Measurements from ENCODE around the gene MAPK13. TPM values are rescaled to one million over a fixed set of nuclear protein-coding genes. Genes with fewer than 3 reads are reported as not detected.

MAPK13 gene
- total and polyA plus RNA-seq, 4 donors: 2.2 to 20.3 (median 11.5) TPM

- Histone ChIP-seq H3K36me3 (ENCODE audit: control insufficient read depth in 1 of 2, insufficient read depth in 2 of 2, low read length in 1 of 2) (no peaks in the 10 kb centered on the region), H3K9me3 (ENCODE audit: control insufficient read depth, low read length) (no peaks in the 10 kb centered on the region), H3K27ac (ENCODE audit: low read depth in 1 of 2, low read length in 2 of 2) (no peak overlapping the region), H3K27me3 (ENCODE audit: control insufficient read depth in 1 of 2, insufficient read depth in 2 of 2, low read length in 1 of 2) (no peaks in the 10 kb centered on the region), H3K4me1 (ENCODE audit: control insufficient read depth in 1 of 2, insufficient read depth in 2 of 2, low read length in 2 of 2) (no peaks in the 10 kb centered on the region), H3K4me3 (ENCODE audit: low read length in 2 of 2) (no peak overlapping the region)
- 53 to 75% methylated on average over 2 of the region's 2 CpGs for WGBS, 2 donors
- intact Hi-C loops (cut with DNase I): no loop called here
- ATAC-seq (ENCODE audit: low FRiP score): no peak
- no peak for DNase-seq
Measured at GRCh38 chr6:36136034-36136433, 5.7 kb downstream of the MAPK13 start.

- intact Hi-C loops (cut with DNase I): no loop called here
- ATAC-seq (ENCODE audit: low FRiP score): no peak
- no peak for DNase-seq
- H3K27me3 ChIP-seq (ENCODE audit: control insufficient read depth in 1 of 2, insufficient read depth in 2 of 2, low read length in 1 of 2): no peaks in the 10 kb centered on the region
- H3K4me1 ChIP-seq (ENCODE audit: control insufficient read depth in 1 of 2, insufficient read depth in 2 of 2, low read length in 2 of 2): no peaks in the 10 kb centered on the region
- H3K9me3 ChIP-seq (ENCODE audit: control insufficient read depth, low read length): no peaks in the 10 kb centered on the region
- 96 to 97% methylated on average over 12 of the region's 12 CpGs for WGBS, 2 donors
- H3K4me3 ChIP-seq (ENCODE audit: low read length in 2 of 2): no peak overlapping the region
- no peak overlapping the region for H3K27ac ChIP-seq (ENCODE audit: low read depth in 1 of 2, low read length in 2 of 2)
- H3K36me3 ChIP-seq (ENCODE audit: control insufficient read depth in 1 of 2, insufficient read depth in 2 of 2, low read length in 1 of 2): no peaks in the 10 kb centered on the region
Measured at GRCh38 chr6:36136551-36136950, 6.2 kb downstream of the MAPK13 start.

- 96% methylated on average over 15 of the region's 15 CpGs for WGBS, 2 donors
- Histone ChIP-seq H3K4me1 (ENCODE audit: control insufficient read depth in 1 of 2, insufficient read depth in 2 of 2, low read length in 2 of 2) (no peaks in the 10 kb centered on the region), H3K9me3 (ENCODE audit: control insufficient read depth, low read length) (no peaks in the 10 kb centered on the region), H3K36me3 (ENCODE audit: control insufficient read depth in 1 of 2, insufficient read depth in 2 of 2, low read length in 1 of 2) (no peaks in the 10 kb centered on the region), H3K27ac (ENCODE audit: low read depth in 1 of 2, low read length in 2 of 2) (no peak overlapping the region), H3K4me3 (ENCODE audit: low read length in 2 of 2) (no peak overlapping the region), H3K27me3 (ENCODE audit: control insufficient read depth in 1 of 2, insufficient read depth in 2 of 2, low read length in 1 of 2) (no peaks in the 10 kb centered on the region)
- intact Hi-C loops (cut with DNase I): no loop called here
- DNase-seq (no peak), ATAC-seq (ENCODE audit: low FRiP score) (no peak)
Measured at GRCh38 chr6:36138667-36139066, 8.4 kb downstream of the MAPK13 start.

GRCh38 chr6:36139431-36139830, 9.1 kb downstream of the MAPK13 start:
- no peaks in the 10 kb centered on the region for H3K9me3 ChIP-seq (ENCODE audit: control insufficient read depth, low read length)
- WGBS, 2 donors: 81 to 86% methylated on average over 7 of the region's 7 CpGs
- no peak overlapping the region for H3K27ac ChIP-seq (ENCODE audit: low read depth in 1 of 2, low read length in 2 of 2)
- no peaks in the 10 kb centered on the region for H3K4me1 ChIP-seq (ENCODE audit: control insufficient read depth in 1 of 2, insufficient read depth in 2 of 2, low read length in 2 of 2)
- DNase-seq (no peak), ATAC-seq (ENCODE audit: low FRiP score) (no peak)
- intact Hi-C loops (cut with DNase I): no loop called here
- H3K36me3 ChIP-seq (ENCODE audit: control insufficient read depth in 1 of 2, insufficient read depth in 2 of 2, low read length in 1 of 2): no peaks in the 10 kb centered on the region
- H3K27me3 ChIP-seq (ENCODE audit: control insufficient read depth in 1 of 2, insufficient read depth in 2 of 2, low read length in 1 of 2): no peaks in the 10 kb centered on the region
- H3K4me3 ChIP-seq (ENCODE audit: low read length in 2 of 2): no peak overlapping the region

- Histone ChIP-seq H3K36me3 (ENCODE audit: control insufficient read depth in 1 of 2, insufficient read depth in 2 of 2, low read length in 1 of 2) (no peaks in the 10 kb centered on the region), H3K4me3 (ENCODE audit: low read length in 2 of 2) (no peak overlapping the region), H3K4me1 (ENCODE audit: control insufficient read depth in 1 of 2, insufficient read depth in 2 of 2, low read length in 2 of 2) (no peaks in the 10 kb centered on the region), H3K27ac (ENCODE audit: low read depth in 1 of 2, low read length in 2 of 2) (no peak overlapping the region), H3K9me3 (ENCODE audit: control insufficient read depth, low read length) (no peaks in the 10 kb centered on the region), H3K27me3 (ENCODE audit: control insufficient read depth in 1 of 2, insufficient read depth in 2 of 2, low read length in 1 of 2) (no peaks in the 10 kb centered on the region)
- intact Hi-C loops (cut with DNase I): no loop called here
- no peak for ATAC-seq (ENCODE audit: low FRiP score)
- 46 to 52% methylated on average over 8 of the region's 8 CpGs for WGBS, 2 donors
- DNase-seq: no peak
Measured at GRCh38 chr6:36139991-36140710, 9.8 kb downstream of the MAPK13 start.

- intact Hi-C loops (cut with DNase I): no loop called here
- H3K4me3 ChIP-seq (ENCODE audit: low read length in 2 of 2): no peak overlapping the region
Measured at GRCh38 chr6:36141091-36141490, 10.8 kb downstream of the MAPK13 start.

GRCh38 chr6:36141961-36142360, 11.6 kb downstream of the MAPK13 start:
- Histone ChIP-seq H3K36me3 (ENCODE audit: control insufficient read depth in 1 of 2, insufficient read depth in 2 of 2, low read length in 1 of 2) (no peaks in the 10 kb centered on the region), H3K4me1 (ENCODE audit: control insufficient read depth in 1 of 2, insufficient read depth in 2 of 2, low read length in 2 of 2) (no peaks in the 10 kb centered on the region), H3K27me3 (ENCODE audit: control insufficient read depth in 1 of 2, insufficient read depth in 2 of 2, low read length in 1 of 2) (no peaks in the 10 kb centered on the region), H3K27ac (ENCODE audit: low read depth in 1 of 2, low read length in 2 of 2) (no peak overlapping the region), H3K9me3 (ENCODE audit: control insufficient read depth, low read length) (no peaks in the 10 kb centered on the region), H3K4me3 (ENCODE audit: low read length in 2 of 2) (no peak overlapping the region)
- DNase-seq (no peak), ATAC-seq (ENCODE audit: low FRiP score) (no peak)
- intact Hi-C loops (cut with DNase I): no loop called here
- WGBS, 2 donors: 98% methylated on average over 4 of the region's 4 CpGs

More at GRCh38 chr6:36141091-36141490, 10.8 kb downstream of the MAPK13 start:
- Histone ChIP-seq H3K36me3 (ENCODE audit: control insufficient read depth in 1 of 2, insufficient read depth in 2 of 2, low read length in 1 of 2) (no peaks in the 10 kb centered on the region), H3K9me3 (ENCODE audit: control insufficient read depth, low read length) (no peaks in the 10 kb centered on the region), H3K4me1 (ENCODE audit: control insufficient read depth in 1 of 2, insufficient read depth in 2 of 2, low read length in 2 of 2) (no peaks in the 10 kb centered on the region), H3K27ac (ENCODE audit: low read depth in 1 of 2, low read length in 2 of 2) (no peak overlapping the region), H3K27me3 (ENCODE audit: control insufficient read depth in 1 of 2, insufficient read depth in 2 of 2, low read length in 1 of 2) (no peaks in the 10 kb centered on the region)
- ATAC-seq (ENCODE audit: low FRiP score) (no peak), DNase-seq (no peak)
- WGBS, 2 donors: 95 to 100% methylated on average over 4 of the region's 4 CpGs

- DNase-seq: no peak
- no peak for ATAC-seq (ENCODE audit: low FRiP score)
- Histone ChIP-seq H3K36me3 (ENCODE audit: control insufficient read depth in 1 of 2, insufficient read depth in 2 of 2, low read length in 1 of 2) (no peaks in the 10 kb centered on the region), H3K27ac (ENCODE audit: low read depth in 1 of 2, low read length in 2 of 2) (no peak overlapping the region), H3K4me1 (ENCODE audit: control insufficient read depth in 1 of 2, insufficient read depth in 2 of 2, low read length in 2 of 2) (no peaks in the 10 kb centered on the region), H3K9me3 (ENCODE audit: control insufficient read depth, low read length) (no peaks in the 10 kb centered on the region), H3K27me3 (ENCODE audit: control insufficient read depth in 1 of 2, insufficient read depth in 2 of 2, low read length in 1 of 2) (no peaks in the 10 kb centered on the region), H3K4me3 (ENCODE audit: low read length in 2 of 2) (no peak overlapping the region)
- 93 to 95% methylated on average over 13 of the region's 13 CpGs for WGBS, 2 donors
- intact Hi-C loops (cut with DNase I): no loop called here
Measured at GRCh38 chr6:36142971-36143838, 12.9 kb downstream of the MAPK13 start.

GRCh38 chr6:36145495-36145894, 15.2 kb downstream of the MAPK13 start:
- H3K27me3 ChIP-seq (ENCODE audit: control insufficient read depth in 1 of 2, insufficient read depth in 2 of 2, low read length in 1 of 2): no peaks in the 10 kb centered on the region
- no peaks in the 10 kb centered on the region for H3K4me1 ChIP-seq (ENCODE audit: control insufficient read depth in 1 of 2, insufficient read depth in 2 of 2, low read length in 2 of 2)
- no peak for ATAC-seq (ENCODE audit: low FRiP score)
- no peak for DNase-seq
- intact Hi-C loops (cut with DNase I): no loop called here
- no peak overlapping the region for H3K4me3 ChIP-seq (ENCODE audit: low read length in 2 of 2)
- no peak overlapping the region for H3K27ac ChIP-seq (ENCODE audit: low read depth in 1 of 2, low read length in 2 of 2)
- H3K36me3 ChIP-seq (ENCODE audit: control insufficient read depth in 1 of 2, insufficient read depth in 2 of 2, low read length in 1 of 2): no peaks in the 10 kb centered on the region
- H3K9me3 ChIP-seq (ENCODE audit: control insufficient read depth, low read length): no peaks in the 10 kb centered on the region
- WGBS, 2 donors: 73 to 75% methylated on average over 4 of the region's 4 CpGs

All from aorta (tissue), 5 donors.